ENCODE results near the gene PRKN. TPM values are rescaled to one million over a fixed set of nuclear protein-coding genes. Genes with fewer than 3 reads are reported as not detected.

The PRKN gene
- polyA plus RNA-seq, 1 donor from 2014 or later, result 1.2 TPM

GRCh38 chr6:162526960-162527359 is 200.6 kb downstream of the PRKN start:
- no peak overlapping the region for H3K27ac ChIP-seq (ENCODE audit: low read length)
- H2AFZ ChIP-seq (ENCODE audit: low read depth, low read length), result no peak overlapping the region
- H3K36me3 ChIP-seq (ENCODE audit: insufficient read depth, low read length), result no peaks in the 10 kb centered on the region
- no peaks in the 10 kb centered on the region for H3K9me2 ChIP-seq (ENCODE audit: insufficient read depth, low read length)
- no peak overlapping the region for H3K4me2 ChIP-seq (ENCODE audit: low read length)
- no peak overlapping the region for H3K9ac ChIP-seq (ENCODE audit: low read length)
- TF ChIP-seq REST (IDR thresholded peaks at IDR 0.05; ENCODE audit: borderline replicate concordance), result no peak
- TF ChIP-seq TAF1 (IDR thresholded peaks at IDR 0.05; ENCODE audit: low read depth), result no peak
- no peak for TF ChIP-seq EZH2 (IDR thresholded peaks at IDR 0.05; ENCODE audit: borderline replicate concordance, insufficient read depth, low read length, poor library complexity, severe bottlenecking)
- no peak for TF ChIP-seq MXI1 (conservative IDR thresholded peaks at IDR 0.05; ENCODE audit: poor library complexity, severe bottlenecking)
- no peak for TF ChIP-seq CTCF (IDR thresholded peaks at IDR 0.05; ENCODE audit: poor library complexity, severe bottlenecking)
- TF ChIP-seq EP300 (conservative IDR thresholded peaks at IDR 0.05; ENCODE audit: poor library complexity, severe bottlenecking), result no peak
- no peak for TF ChIP-seq RAD21 (conservative IDR thresholded peaks at IDR 0.05)
- no peak for TF ChIP-seq SMC3 (conservative IDR thresholded peaks at IDR 0.05; ENCODE audit: poor library complexity)
- TF ChIP-seq POLR2AphosphoS5 (IDR thresholded peaks at IDR 0.05), result no peak
- no peaks in the 10 kb centered on the region for H3F3A ChIP-seq (ENCODE audit: insufficient read depth, low read length, poor library complexity, severe bottlenecking)
- no peaks in the 10 kb centered on the region for H3K9me3 ChIP-seq (ENCODE audit: low read length)
- no peaks in the 10 kb centered on the region for H3K27me3 ChIP-seq (ENCODE audit: insufficient read depth, low read depth, low read length)
- no peaks in the 10 kb centered on the region for H4K20me1 ChIP-seq (ENCODE audit: insufficient read depth)
- H3K79me2 ChIP-seq (replicated peaks; ENCODE audit: insufficient read depth, low read length), result no peaks in the 10 kb centered on the region
- no peak overlapping the region for H3K4me3 ChIP-seq (ENCODE audit: low read length)

- TF ChIP-seq MXI1 (conservative IDR thresholded peaks at IDR 0.05; ENCODE audit: poor library complexity, severe bottlenecking) (no peak), CTCF (IDR thresholded peaks at IDR 0.05; ENCODE audit: poor library complexity, severe bottlenecking) (no peak), TAF1 (IDR thresholded peaks at IDR 0.05; ENCODE audit: low read depth) (no peak), REST (IDR thresholded peaks at IDR 0.05; ENCODE audit: borderline replicate concordance) (no peak), POLR2AphosphoS5 (IDR thresholded peaks at IDR 0.05) (no peak), SMC3 (conservative IDR thresholded peaks at IDR 0.05; ENCODE audit: poor library complexity) (no peak), RAD21 (conservative IDR thresholded peaks at IDR 0.05) (no peak), EP300 (conservative IDR thresholded peaks at IDR 0.05; ENCODE audit: poor library complexity, severe bottlenecking) (no peak), EZH2 (IDR thresholded peaks at IDR 0.05; ENCODE audit: borderline replicate concordance, insufficient read depth, low read length, poor library complexity, severe bottlenecking) (no peak)
- Histone ChIP-seq H3K9ac (ENCODE audit: low read length) (no peak overlapping the region), H3K9me2 (ENCODE audit: insufficient read depth, low read length) (no peaks in the 10 kb centered on the region), H4K20me1 (ENCODE audit: insufficient read depth) (no peaks in the 10 kb centered on the region), H3K79me2 (replicated peaks; ENCODE audit: insufficient read depth, low read length) (no peaks in the 10 kb centered on the region), H3F3A (ENCODE audit: insufficient read depth, low read length, poor library complexity, severe bottlenecking) (no peaks in the 10 kb centered on the region), H3K9me3 (ENCODE audit: low read length) (no peaks in the 10 kb centered on the region), H3K36me3 (ENCODE audit: insufficient read depth, low read length) (no peaks in the 10 kb centered on the region), H2AFZ (ENCODE audit: low read depth, low read length) (no peak overlapping the region), H3K4me2 (ENCODE audit: low read length) (no peak overlapping the region), H3K27ac (ENCODE audit: low read length) (no peak overlapping the region), H3K27me3 (ENCODE audit: insufficient read depth, low read depth, low read length) (no peaks in the 10 kb centered on the region), H3K4me3 (ENCODE audit: low read length) (no peak overlapping the region)
These were observed 202.4 kb downstream of the PRKN start for GRCh38 chr6:162525181-162525580.

All from neural cell (in vitro differentiated cells).